IMR-90 (cell line): Measurements from ENCODE around the gene CANX. TPM values are rescaled to one million over a fixed set of nuclear protein-coding genes. Genes with fewer than 3 reads are reported as not detected.

Experiments used
- ATAC-seq: fragments of 200-7000 bp; cut with Tn5 transposase; 2 replicates; pipeline ENCODE4 v1.9.1; 2020; ENCODE audit warnings: low read depth, mild to moderate bottlenecking, moderate library complexity
- BruUV-seq: library from RNA; stranded (reverse); fragments of 400-500 nt; replicated peaks from 2 replicates; lab custom pipeline; 2021; lab: Mats Ljungman, UMichigan
- CTCF ChIA-PET: fragments of 300-600 bp; formaldehyde crosslinking; extraction: SDS; loops from one replicate; lab custom pipeline; 2021; ENCODE audit warnings: antibody characterized with exemption; lab: Yijun Ruan, JAX
- POLR2A ChIA-PET: fragments of 300-600 bp; sonication (Branson Sonifier 250); formaldehyde crosslinking; loops from one replicate; lab custom pipeline; 2022; ENCODE audit warnings: antibody characterized with exemption; ENCODE audit not compliant: unreplicated experiment; lab: Charles Lee
- DNase-seq: peaks from one replicate; pipeline ENCODE4 v3.0.0; 2013
- H2AFZ ChIP-seq: replicated peaks from 2 replicates; pipeline ENCODE3; 2013; ENCODE audit warnings: low read length, mild to moderate bottlenecking; ENCODE audit not compliant: poor library complexity
- H2AK5ac ChIP-seq: 2 replicates; pipeline ENCODE4 v1.6.1; 2013; ENCODE audit warnings: low read depth, low read length, inconsistent platforms
- H2AK9ac ChIP-seq: replicated peaks from 2 replicates; pipeline ENCODE3; 2013; ENCODE audit warnings: mild to moderate bottlenecking, low read depth, low read length, moderate library complexity; ENCODE audit not compliant: poor library complexity
- H2BK120ac ChIP-seq: 2 replicates; pipeline ENCODE4 v1.6.1; 2013; ENCODE audit warnings: low read depth, low read length, inconsistent platforms
- H2BK15ac ChIP-seq: 3 replicates; pipeline ENCODE4 v1.6.1; 2013; ENCODE audit warnings: low read depth, low read length, inconsistent platforms
- H2BK20ac ChIP-seq: 2 replicates; pipeline ENCODE4 v1.6.1; 2013; ENCODE audit warnings: low read depth, mild to moderate bottlenecking, inconsistent platforms, low read length, moderate library complexity
- H2BK5ac ChIP-seq: 2 replicates; pipeline ENCODE4 v1.6.1; 2013; ENCODE audit warnings: mild to moderate bottlenecking, low read depth, low read length, inconsistent platforms; ENCODE audit not compliant: poor library complexity, severe bottlenecking
- H3K14ac ChIP-seq: replicated peaks from 2 replicates; pipeline ENCODE4 v1.6.1; 2013; ENCODE audit warnings: low read depth, low read length, inconsistent platforms
- H3K18ac ChIP-seq: 2 replicates; pipeline ENCODE4 v1.6.1; 2013; ENCODE audit warnings: low read depth, low read length, control low read depth
- H3K23ac ChIP-seq: 2 replicates; pipeline ENCODE4 v1.6.1; 2013; ENCODE audit warnings: low read depth, low read length, inconsistent platforms
- H3K27ac ChIP-seq: 2 replicates; pipeline ENCODE4 v1.5.1; 2013; ENCODE audit warnings: mild to moderate bottlenecking, control low read depth, low read length; ENCODE audit not compliant: insufficient read depth
- H3K27me3 ChIP-seq: 2 replicates; pipeline ENCODE4 v1.6.1; 2013; ENCODE audit warnings: low read length; ENCODE audit not compliant: control insufficient read depth, insufficient read depth
- H3K36me3 ChIP-seq: 2 replicates; pipeline ENCODE4 v1.6.1; 2013; ENCODE audit warnings: low read length, mixed read lengths; ENCODE audit not compliant: control insufficient read depth, insufficient read depth
- H3K4ac ChIP-seq: 2 replicates; pipeline ENCODE4 v1.6.1; 2013; ENCODE audit warnings: low read depth, low read length, inconsistent platforms
- H3K4me1 ChIP-seq: 2 replicates; pipeline ENCODE4 v1.6.1; 2013; ENCODE audit warnings: low read length, mixed read lengths; ENCODE audit not compliant: control insufficient read depth, insufficient read depth
- H3K4me2 ChIP-seq: 2 replicates; pipeline ENCODE4 v1.6.1; 2013; ENCODE audit warnings: low read depth, mild to moderate bottlenecking, control low read depth, low read length, moderate library complexity
- H3K4me3 ChIP-seq: 2 replicates; pipeline ENCODE4 v1.5.1; 2013; ENCODE audit warnings: low read depth, mild to moderate bottlenecking, control low read depth, low read length, moderate library complexity; ENCODE audit not compliant: insufficient read depth
- H3K56ac ChIP-seq: 2 replicates; pipeline ENCODE4 v1.6.1; 2013; ENCODE audit warnings: low read length, inconsistent platforms; ENCODE audit not compliant: insufficient read depth; ENCODE audit errors: extremely low read depth
- H3K79me1 ChIP-seq, 2 experiments: 2 replicates each; pipeline ENCODE4 v1.6.1; 2013; ENCODE audit warnings: low read length in 2 of 2, inconsistent platforms in 1 of 2, low read depth in 1 of 2
- H3K9ac ChIP-seq: 2 replicates; pipeline ENCODE4 v1.6.1; 2013; ENCODE audit warnings: low read depth, low read length, control low read depth
- H3K9me1 ChIP-seq: 2 replicates; pipeline ENCODE4 v1.6.1; 2013; ENCODE audit warnings: low read length, inconsistent platforms; ENCODE audit not compliant: insufficient read depth
- H3K9me3 ChIP-seq: 2 replicates; pipeline ENCODE4 v1.6.1; 2013; ENCODE audit warnings: low read length; ENCODE audit not compliant: control insufficient read depth, insufficient read depth
- H4K20me1 ChIP-seq: 2 replicates; pipeline ENCODE4 v1.6.1; 2013; ENCODE audit warnings: low read length, inconsistent platforms; ENCODE audit not compliant: insufficient read depth
- H4K5ac ChIP-seq: 2 replicates; pipeline ENCODE4 v1.6.1; 2013; ENCODE audit warnings: mild to moderate bottlenecking, low read depth, low read length, control low read depth
- H4K8ac ChIP-seq, 2 experiments: 2 replicates each; pipeline ENCODE4 v1.6.1; 2013; ENCODE audit warnings: low read depth in 2 of 2, low read length in 2 of 2, control low read depth in 1 of 2, inconsistent platforms in 1 of 2
- H4K91ac ChIP-seq: 2 replicates; pipeline ENCODE4 v1.6.1; 2013; ENCODE audit warnings: low read depth, low read length, inconsistent platforms; ENCODE audit not compliant: insufficient read depth
- BHLHE40 ChIP-seq: fragments of 150-350 bp; IDR thresholded peaks from 2 replicates; pipeline ENCODE4 v1.6.1; 2016; ENCODE audit warnings: mild to moderate bottlenecking, low read depth, low read length
- CEBPB ChIP-seq: IDR thresholded peaks from 2 replicates; pipeline ENCODE4 v1.6.1; 2012; ENCODE audit warnings: low read depth, low read length, improper control_type of control experiment
- CHD1 ChIP-seq: IDR thresholded peaks from 2 replicates; pipeline ENCODE4 v1.6.1; 2012; ENCODE audit warnings: low read depth, low read length, improper control_type of control experiment
- FOS ChIP-seq: fragments of 150-350 bp; IDR thresholded peaks from 2 replicates; pipeline ENCODE4 v1.6.1; 2016; ENCODE audit warnings: low read depth, low read length
- MAFK ChIP-seq: IDR thresholded peaks from 2 replicates; pipeline ENCODE4 v1.6.1; 2012; ENCODE audit warnings: low read depth, low read length, improper control_type of control experiment
- MAZ ChIP-seq: IDR thresholded peaks from 2 replicates; pipeline ENCODE4 v1.6.1; 2012; ENCODE audit warnings: low read depth, mild to moderate bottlenecking, low read length, improper control_type of control experiment, moderate library complexity, borderline replicate concordance
- MXI1 ChIP-seq: IDR thresholded peaks from 2 replicates; pipeline ENCODE4 v1.6.1; 2012; ENCODE audit warnings: low read depth, mild to moderate bottlenecking, low read length, moderate library complexity, borderline replicate concordance
- NFE2L2 ChIP-seq: fragments of 150-350 bp; IDR thresholded peaks from 2 replicates; pipeline ENCODE4 v1.6.1; 2016; ENCODE audit warnings: low read depth, mild to moderate bottlenecking, low read length
- POLR2A ChIP-seq: IDR thresholded peaks from 2 replicates; pipeline ENCODE4 v1.6.1; 2012; ENCODE audit warnings: mild to moderate bottlenecking, low read depth, low read length
- RAD21 ChIP-seq: IDR thresholded peaks from 2 replicates; pipeline ENCODE4 v1.6.1; 2012; ENCODE audit warnings: low read length, improper control_type of control experiment
- RCOR1 ChIP-seq: IDR thresholded peaks from 2 replicates; pipeline ENCODE4 v1.6.1; 2012; ENCODE audit warnings: mild to moderate bottlenecking, low read length, improper control_type of control experiment; ENCODE audit not compliant: insufficient replicate concordance
- RFX5 ChIP-seq: IDR thresholded peaks from 2 replicates; pipeline ENCODE4 v1.8.0; 2012; ENCODE audit warnings: low read depth, mild to moderate bottlenecking, low read length, moderate library complexity
- SMC3 ChIP-seq: fragments of 150-350 bp; IDR thresholded peaks from 2 replicates; pipeline ENCODE4 v1.6.1; 2016; ENCODE audit warnings: low read depth, mild to moderate bottlenecking, antibody characterized with exemption, low read length, moderate library complexity
- WGBS, 2 experiments: methylation state at CpG; one replicate each; pipeline versions ENCODE4 v1.1.5 to v1.1.7; 2013; ENCODE audit warnings: missing lambda C conversion rate in 2 of 2; ENCODE audit not compliant: insufficient read length in 1 of 2; ENCODE audit errors: extremely low coverage in 2 of 2; 5-methylcytosine and 5-hydroxymethylcytosine counted together
- dilution Hi-C: fragments of 300-500 bp; cut with HindIII; formaldehyde crosslinking; loops from one replicate; pipeline ENCODE4 v1.14.3; 2018; ENCODE audit warnings: low sequenced_read_pairs; ENCODE audit not compliant: unreplicated experiment
- in situ Hi-C: fragments of 300-500 bp; cut with MboI; formaldehyde crosslinking; loops from 3 replicates; pipeline ENCODE4 v1.14.3; 2019; ENCODE audit warnings: low sequenced_read_pairs, inconsistent platforms, mixed read lengths
- intact Hi-C: fragments of 100-400 bp; cut with micrococcal nuclease; formaldehyde crosslinking; loops from 2 replicates; pipeline ENCODE4 v1.10.0; 2022
- polyA plus RNA-seq, 3 experiments: library from polyadenylated mRNA; depleted of rRNA; stranded (reverse); fragments of >200 nt; gene quantifications; 2 replicates each; pipeline ENCODE4 v1.2.3, GENCODE V29; 2012; ENCODE audit warnings: low replicate concordance in 1 of 3
- total RNA-seq: library from RNA; depleted of rRNA; stranded (reverse); fragments of >200 nt; gene quantifications from 2 replicates; pipeline ENCODE4 v1.2.3, GENCODE V29; 2012
- TF ChIP-seq, protein P1 (sequence below): fragments of 150-350 bp; IDR thresholded peaks from 2 replicates; pipeline ENCODE4 v1.6.1; 2017; ENCODE audit warnings: mild to moderate bottlenecking, antibody characterized with exemption, low read length, low read depth
- TF ChIP-seq, protein P2 (sequence below): conservative IDR thresholded peaks from 2 replicates; pipeline ENCODE4 v1.5.1; 2012; ENCODE audit warnings: mild to moderate bottlenecking, low read depth, low read length, improper control_type of control experiment
- TF ChIP-seq, protein P3 (sequence below): fragments of 150-350 bp; IDR thresholded peaks from 2 replicates; pipeline ENCODE4 v1.6.1; 2016; ENCODE audit warnings: low read depth, mild to moderate bottlenecking, low read length, moderate library complexity, borderline replicate concordance

CANX gene
- total and polyA plus RNA-seq, 2 of the 4 experiments (the other 2 are of a cell fraction) = 216 to 345 TPM

DNA sequence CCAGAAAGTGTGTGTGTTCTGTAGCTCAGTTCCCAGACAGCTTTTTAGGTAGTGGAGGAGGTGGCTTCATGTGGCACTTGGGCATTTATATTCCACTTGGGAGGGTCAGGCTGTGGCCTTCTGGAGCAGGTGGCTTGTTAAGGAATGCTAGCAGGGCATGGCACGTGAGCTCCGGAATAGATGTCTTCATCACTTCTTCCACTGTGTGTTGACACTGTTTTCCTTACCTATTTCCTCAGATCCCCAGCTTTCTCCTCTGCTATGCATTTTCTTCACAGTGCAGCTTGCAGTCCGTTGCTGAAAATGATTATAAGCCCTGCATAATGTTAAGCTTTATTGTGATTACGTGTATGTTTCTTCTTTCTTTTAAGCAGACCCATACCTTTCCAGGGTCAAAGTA, 30.5 kb downstream of the CANX start:
- Histone ChIP-seq H3K27ac (no peak overlapping the region), H2BK120ac (no peak overlapping the region), H3K4me3 (no peak overlapping the region), H2AK9ac (no peak overlapping the region), H4K8ac (no peak overlapping the region), H2BK20ac (no peak overlapping the region), H3K36me3 (peaks cover 39% of the 10 kb centered on the region), H3K23ac (no peak overlapping the region), H2AK5ac (no peak overlapping the region), H2AFZ (no peak overlapping the region), H3K18ac (no peak overlapping the region), H3K4ac (no peak overlapping the region), H4K91ac (no peak overlapping the region), H4K5ac (no peak overlapping the region), H2BK15ac (no peak overlapping the region), H3K9me1 (peaks cover 3% of the 10 kb centered on the region; the same call in 1 of the 2 replicates), H2BK5ac (no peak overlapping the region), H3K79me1 (peaks cover 13 to 24% of the 10 kb centered on the region in 2 experiments), H3K9me3 (no peaks in the 10 kb centered on the region), H3K56ac (no peak overlapping the region), H3K4me1 (peaks cover 6% of the 10 kb centered on the region), H3K4me2 (no peak overlapping the region), H3K27me3 (no peaks in the 10 kb centered on the region), H4K20me1 (peaks cover 11% of the 10 kb centered on the region), H3K14ac (no peak overlapping the region), H3K9ac (no peak overlapping the region)
- intact Hi-C loops = no loop called here
- ATAC-seq = no peak
- POLR2A ChIA-PET = no interaction called here
- WGBS, 2 experiments = 100% methylated on average over 2 of the region's 4 CpGs; no CpG with 5 or more reads in 1 of the 2 experiments
- DNase-seq = no peak
- CTCF ChIA-PET = no interaction called here
- dilution Hi-C loops = no loop called here
- BruUV-seq = TSS peak; percentile 75
- TF ChIP-seq, protein P1, sequence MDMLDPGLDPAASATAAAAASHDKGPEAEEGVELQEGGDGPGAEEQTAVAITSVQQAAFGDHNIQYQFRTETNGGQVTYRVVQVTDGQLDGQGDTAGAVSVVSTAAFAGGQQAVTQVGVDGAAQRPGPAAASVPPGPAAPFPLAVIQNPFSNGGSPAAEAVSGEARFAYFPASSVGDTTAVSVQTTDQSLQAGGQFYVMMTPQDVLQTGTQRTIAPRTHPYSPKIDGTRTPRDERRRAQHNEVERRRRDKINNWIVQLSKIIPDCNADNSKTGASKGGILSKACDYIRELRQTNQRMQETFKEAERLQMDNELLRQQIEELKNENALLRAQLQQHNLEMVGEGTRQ = no peak
- TF ChIP-seq RAD21 = no peak
- no peak for TF ChIP-seq MXI1
- no peak for TF ChIP-seq SMC3
- TF ChIP-seq, protein P2, sequence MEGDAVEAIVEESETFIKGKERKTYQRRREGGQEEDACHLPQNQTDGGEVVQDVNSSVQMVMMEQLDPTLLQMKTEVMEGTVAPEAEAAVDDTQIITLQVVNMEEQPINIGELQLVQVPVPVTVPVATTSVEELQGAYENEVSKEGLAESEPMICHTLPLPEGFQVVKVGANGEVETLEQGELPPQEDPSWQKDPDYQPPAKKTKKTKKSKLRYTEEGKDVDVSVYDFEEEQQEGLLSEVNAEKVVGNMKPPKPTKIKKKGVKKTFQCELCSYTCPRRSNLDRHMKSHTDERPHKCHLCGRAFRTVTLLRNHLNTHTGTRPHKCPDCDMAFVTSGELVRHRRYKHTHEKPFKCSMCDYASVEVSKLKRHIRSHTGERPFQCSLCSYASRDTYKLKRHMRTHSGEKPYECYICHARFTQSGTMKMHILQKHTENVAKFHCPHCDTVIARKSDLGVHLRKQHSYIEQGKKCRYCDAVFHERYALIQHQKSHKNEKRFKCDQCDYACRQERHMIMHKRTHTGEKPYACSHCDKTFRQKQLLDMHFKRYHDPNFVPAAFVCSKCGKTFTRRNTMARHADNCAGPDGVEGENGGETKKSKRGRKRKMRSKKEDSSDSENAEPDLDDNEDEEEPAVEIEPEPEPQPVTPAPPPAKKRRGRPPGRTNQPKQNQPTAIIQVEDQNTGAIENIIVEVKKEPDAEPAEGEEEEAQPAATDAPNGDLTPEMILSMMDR = no peak
- TF ChIP-seq RFX5 = no peak
- no peak for TF ChIP-seq BHLHE40
- TF ChIP-seq MAZ = no peak
- no peak for TF ChIP-seq POLR2A
- no peak for TF ChIP-seq FOS
- TF ChIP-seq, protein P3, sequence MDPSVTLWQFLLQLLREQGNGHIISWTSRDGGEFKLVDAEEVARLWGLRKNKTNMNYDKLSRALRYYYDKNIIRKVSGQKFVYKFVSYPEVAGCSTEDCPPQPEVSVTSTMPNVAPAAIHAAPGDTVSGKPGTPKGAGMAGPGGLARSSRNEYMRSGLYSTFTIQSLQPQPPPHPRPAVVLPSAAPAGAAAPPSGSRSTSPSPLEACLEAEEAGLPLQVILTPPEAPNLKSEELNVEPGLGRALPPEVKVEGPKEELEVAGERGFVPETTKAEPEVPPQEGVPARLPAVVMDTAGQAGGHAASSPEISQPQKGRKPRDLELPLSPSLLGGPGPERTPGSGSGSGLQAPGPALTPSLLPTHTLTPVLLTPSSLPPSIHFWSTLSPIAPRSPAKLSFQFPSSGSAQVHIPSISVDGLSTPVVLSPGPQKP = no peak
- TF ChIP-seq MAFK = no peak
- TF ChIP-seq NFE2L2 = no peak
- TF ChIP-seq CHD1 = no peak
- TF ChIP-seq RCOR1 = no peak
- no peak for TF ChIP-seq CEBPB
- in situ Hi-C loops = no loop called here
